Rectal smooth muscle tissue (tissue), 1 donor: ENCODE measurements around the gene ARHGEF4.
"Not testable (repeated sequence)": the region's sequence is repeated elsewhere in the genome, so short reads cannot be mapped to it uniquely, and the experiment has no call there.

ENCODE experiments used
- H3K27ac ChIP-seq: one replicate; pipeline ENCODE4 v1.7.0; 2013; ENCODE audit warnings: low read depth, low read length, inconsistent platforms
- H3K27me3 ChIP-seq: one replicate; pipeline ENCODE4 v1.7.0; 2013; ENCODE audit warnings: low read length; ENCODE audit not compliant: control insufficient read depth, insufficient read depth
- H3K36me3 ChIP-seq: one replicate; pipeline ENCODE4 v1.7.0; 2013; ENCODE audit warnings: low read length; ENCODE audit not compliant: control insufficient read depth, insufficient read depth
- H3K4me1 ChIP-seq: one replicate; pipeline ENCODE4 v1.7.0; 2013; ENCODE audit warnings: low read length; ENCODE audit not compliant: control insufficient read depth, insufficient read depth
- H3K4me3 ChIP-seq: one replicate; pipeline ENCODE4 v1.7.0; 2013; ENCODE audit warnings: low read length
- H3K9ac ChIP-seq: one replicate; pipeline ENCODE4 v1.7.0; 2013; ENCODE audit warnings: low read length

The ARHGEF4 gene

DNA sequence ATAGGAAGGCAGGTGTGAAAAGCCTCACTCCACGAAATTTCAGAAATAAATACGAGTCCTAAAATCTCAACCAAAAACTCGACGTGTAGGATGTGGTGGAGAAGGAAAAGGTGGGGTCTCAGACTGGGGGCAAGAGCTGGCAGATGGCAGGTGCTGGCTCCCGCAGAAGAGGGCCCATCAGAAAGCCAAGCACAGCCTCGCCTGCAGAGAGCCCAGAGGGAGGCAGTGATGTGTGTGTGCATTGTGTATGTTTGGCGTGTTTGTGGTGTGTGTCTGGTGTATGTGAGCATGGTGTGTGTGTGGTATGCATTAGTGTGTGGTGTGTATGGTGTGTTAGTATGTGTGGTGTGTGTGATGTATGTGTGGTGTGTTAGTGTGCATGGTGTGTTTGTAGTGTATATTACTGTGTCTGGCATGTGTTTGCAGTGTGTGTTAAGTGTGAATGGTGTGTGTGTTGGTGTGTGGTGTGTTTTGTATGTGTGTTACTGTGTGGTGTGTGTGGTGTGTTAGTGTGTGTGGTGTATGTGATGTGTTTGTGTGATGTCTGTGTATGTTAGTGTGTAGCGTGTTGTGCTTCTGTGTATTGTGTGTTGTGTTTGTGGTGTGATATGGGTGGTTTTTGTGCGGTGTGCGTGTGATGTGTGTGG lies 140.0 kb downstream of the ARHGEF4 start:
- no peaks in the 10 kb centered on the region for H3K36me3 ChIP-seq
- no peak overlapping the region for H3K4me3 ChIP-seq
- H3K4me1 ChIP-seq = no peaks in the 10 kb centered on the region
- H3K27me3 ChIP-seq = no peaks in the 10 kb centered on the region
- no peak overlapping the region for H3K9ac ChIP-seq
- H3K27ac ChIP-seq = no peak overlapping the region

DNA sequence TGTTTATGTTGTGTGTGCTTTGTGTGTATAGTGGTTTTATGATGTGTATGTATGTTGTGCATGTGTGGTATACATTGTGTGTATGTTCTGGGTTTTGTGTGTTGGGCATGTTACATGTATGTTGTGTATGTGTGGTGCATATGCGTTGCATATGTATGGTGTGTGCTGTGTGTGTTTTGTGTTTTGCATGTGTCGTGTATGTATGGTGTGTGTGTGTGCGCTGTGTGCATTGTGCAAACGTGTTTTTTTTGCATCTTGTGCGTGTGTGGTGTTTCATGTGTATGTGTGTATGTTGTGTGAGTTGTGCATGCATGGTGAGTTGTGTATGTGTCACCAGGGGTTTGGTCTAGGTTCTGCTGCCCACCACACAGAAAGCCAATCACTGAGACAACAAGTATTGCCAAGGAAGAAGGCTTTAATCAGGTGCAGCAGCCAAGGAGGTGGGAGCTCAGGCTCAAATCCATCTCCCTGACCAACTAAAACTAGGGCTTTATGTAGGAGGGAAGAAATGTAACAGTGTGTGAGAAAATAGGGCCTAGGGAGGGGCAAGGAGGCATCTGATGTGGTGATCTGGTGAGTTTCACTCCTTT lies 140.8 kb downstream of the ARHGEF4 start:
- Histone ChIP-seq H3K36me3 (no peaks in the 10 kb centered on the region), H3K27me3 (no peaks in the 10 kb centered on the region), H3K4me3 (no peak overlapping the region), H3K9ac (no peak overlapping the region), H3K27ac (no peak overlapping the region), H3K4me1 (no peaks in the 10 kb centered on the region)

DNA sequence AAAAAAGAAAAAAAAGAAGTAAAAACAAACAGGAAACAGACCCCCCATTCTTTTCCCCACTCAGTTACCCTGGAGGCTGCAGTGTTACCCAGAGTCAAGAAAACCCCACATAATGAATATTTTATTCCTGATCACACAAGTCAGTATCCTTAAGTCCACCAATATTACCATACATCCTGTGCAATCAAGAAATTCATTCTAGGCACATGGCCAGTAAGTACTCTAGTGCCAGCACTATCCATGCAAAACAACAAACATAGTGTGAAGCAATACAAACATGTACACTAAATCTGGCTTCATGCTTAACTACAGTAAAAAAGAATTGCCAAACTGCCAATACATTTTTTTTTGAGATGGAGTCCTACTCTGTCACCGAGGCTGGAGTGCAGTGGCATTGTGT lies 145.0 kb downstream of the ARHGEF4 start:
- H3K4me1 ChIP-seq = no peaks in the 10 kb centered on the region
- H3K9ac ChIP-seq = no peak overlapping the region
- no peak overlapping the region for H3K4me3 ChIP-seq
- H3K36me3 ChIP-seq = no peaks in the 10 kb centered on the region
- H3K27me3 ChIP-seq = no peaks in the 10 kb centered on the region
- no peak overlapping the region for H3K27ac ChIP-seq

DNA sequence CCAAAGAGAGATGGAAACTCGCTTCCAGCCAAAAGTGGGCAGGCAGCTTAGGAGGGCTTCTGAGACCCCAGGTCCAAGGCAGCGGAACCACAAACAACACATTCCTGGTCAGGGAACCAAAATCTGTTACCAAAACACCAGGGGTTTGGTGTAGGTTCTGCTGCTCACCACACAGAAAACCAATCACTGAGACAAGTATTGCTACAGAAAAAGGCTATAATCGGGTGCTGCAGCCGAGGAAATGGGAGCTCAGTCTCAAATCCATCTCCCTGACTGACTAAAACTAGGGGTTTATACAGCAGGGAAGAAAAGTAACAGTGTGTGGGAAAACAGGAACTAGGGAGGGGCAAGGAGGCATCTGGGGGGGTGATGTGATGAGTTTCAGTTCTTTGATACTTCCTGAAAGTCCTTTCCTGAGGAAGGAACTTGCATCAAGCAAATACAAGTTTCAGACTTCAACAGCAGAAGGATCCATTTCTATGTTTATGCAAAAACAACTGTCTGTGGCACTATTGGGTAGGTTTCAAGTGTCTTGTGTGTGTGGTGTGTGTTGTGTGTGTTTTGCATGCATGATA lies 148.6 kb downstream of the ARHGEF4 start:
- Histone ChIP-seq H3K4me3 (no peak overlapping the region), H3K36me3 (no peaks in the 10 kb centered on the region)

DNA sequence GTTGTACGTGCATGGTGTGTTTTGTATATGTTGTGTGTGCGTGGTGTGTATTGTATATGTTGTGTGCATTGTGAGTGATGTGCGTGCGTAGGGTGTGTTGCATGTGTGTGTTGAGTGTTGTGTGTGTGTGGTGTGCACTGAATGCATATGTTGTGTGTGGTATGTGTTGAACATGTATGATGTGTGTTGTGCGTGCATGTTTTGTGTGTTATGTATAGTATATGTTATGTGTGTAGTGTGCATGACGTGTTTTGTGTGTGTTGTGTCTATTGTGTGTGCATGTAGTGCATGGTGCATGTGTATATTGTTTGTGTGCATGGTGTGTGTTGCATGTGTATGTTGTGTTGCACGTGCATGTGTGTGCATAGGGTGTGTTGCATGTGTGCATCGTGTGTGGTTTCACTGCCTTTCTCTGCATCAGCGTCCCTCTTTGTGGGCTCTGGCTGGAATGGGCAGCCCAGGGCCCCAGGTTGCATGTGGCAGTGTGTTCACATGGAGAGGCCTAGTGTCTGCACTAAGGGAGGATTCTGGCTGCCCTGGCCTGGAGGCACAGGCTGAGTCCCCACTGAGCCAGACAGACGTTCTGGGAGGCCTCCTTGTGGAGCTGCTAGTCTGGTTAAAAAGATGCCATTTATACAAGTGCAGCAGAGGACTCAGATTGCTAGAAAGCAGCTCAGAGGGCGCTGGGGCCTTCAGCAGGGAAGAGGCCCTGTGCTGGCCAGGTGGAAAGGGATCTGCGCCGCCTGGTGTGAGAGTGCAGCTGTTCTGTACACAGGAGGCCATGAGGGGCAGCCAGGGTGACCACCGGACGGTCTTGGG lies 149.3 kb downstream of the ARHGEF4 start:
- Histone ChIP-seq H3K9ac (no peak overlapping the region), H3K4me3 (no peak overlapping the region), H3K36me3 (no peaks in the 10 kb centered on the region), H3K27me3 (no peaks in the 10 kb centered on the region), H3K4me1 (no peaks in the 10 kb centered on the region), H3K27ac (no peak overlapping the region)

More for the DNA sequence above, 148.6 kb downstream of the ARHGEF4 start:
- Histone ChIP-seq H3K27ac (no peak overlapping the region), H3K4me1 (no peaks in the 10 kb centered on the region), H3K27me3 (no peaks in the 10 kb centered on the region), H3K9ac (no peak overlapping the region)

DNA sequence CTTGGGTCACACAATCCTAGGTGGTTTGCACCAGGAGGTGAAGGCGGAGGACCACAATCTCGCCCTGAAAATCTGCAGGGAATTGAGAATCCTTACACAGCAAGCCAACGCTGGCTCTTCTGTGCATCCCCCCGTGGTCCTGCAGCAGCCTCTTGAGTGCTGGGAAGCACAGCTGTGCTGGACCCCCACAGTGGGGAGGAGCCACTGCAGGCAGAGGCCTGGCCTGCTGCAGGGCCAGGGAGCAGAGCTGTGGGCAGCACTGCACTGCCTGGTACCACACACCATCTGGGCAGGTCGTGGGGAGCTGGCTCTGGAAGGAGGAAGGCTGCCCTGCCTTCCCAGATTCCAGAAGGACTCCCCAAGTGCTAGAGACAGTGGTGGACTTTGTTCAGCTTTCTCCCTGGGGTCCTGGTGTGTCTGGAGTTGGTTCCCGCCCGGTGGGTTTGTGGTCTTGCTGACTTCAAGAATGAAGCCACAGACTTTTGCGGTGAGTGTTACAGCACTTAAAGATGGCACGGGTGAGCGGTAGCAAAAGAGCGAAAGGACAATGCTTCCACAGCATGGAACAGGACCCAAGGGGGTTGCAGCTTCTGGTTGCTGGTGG lies 150.3 kb downstream of the ARHGEF4 start:
- H3K27ac ChIP-seq = no peak overlapping the region
- H3K4me3 ChIP-seq = no peak overlapping the region
- H3K4me1 ChIP-seq = no peaks in the 10 kb centered on the region
- H3K27me3 ChIP-seq = no peaks in the 10 kb centered on the region
- H3K36me3 ChIP-seq = no peaks in the 10 kb centered on the region
- no peak overlapping the region for H3K9ac ChIP-seq

DNA sequence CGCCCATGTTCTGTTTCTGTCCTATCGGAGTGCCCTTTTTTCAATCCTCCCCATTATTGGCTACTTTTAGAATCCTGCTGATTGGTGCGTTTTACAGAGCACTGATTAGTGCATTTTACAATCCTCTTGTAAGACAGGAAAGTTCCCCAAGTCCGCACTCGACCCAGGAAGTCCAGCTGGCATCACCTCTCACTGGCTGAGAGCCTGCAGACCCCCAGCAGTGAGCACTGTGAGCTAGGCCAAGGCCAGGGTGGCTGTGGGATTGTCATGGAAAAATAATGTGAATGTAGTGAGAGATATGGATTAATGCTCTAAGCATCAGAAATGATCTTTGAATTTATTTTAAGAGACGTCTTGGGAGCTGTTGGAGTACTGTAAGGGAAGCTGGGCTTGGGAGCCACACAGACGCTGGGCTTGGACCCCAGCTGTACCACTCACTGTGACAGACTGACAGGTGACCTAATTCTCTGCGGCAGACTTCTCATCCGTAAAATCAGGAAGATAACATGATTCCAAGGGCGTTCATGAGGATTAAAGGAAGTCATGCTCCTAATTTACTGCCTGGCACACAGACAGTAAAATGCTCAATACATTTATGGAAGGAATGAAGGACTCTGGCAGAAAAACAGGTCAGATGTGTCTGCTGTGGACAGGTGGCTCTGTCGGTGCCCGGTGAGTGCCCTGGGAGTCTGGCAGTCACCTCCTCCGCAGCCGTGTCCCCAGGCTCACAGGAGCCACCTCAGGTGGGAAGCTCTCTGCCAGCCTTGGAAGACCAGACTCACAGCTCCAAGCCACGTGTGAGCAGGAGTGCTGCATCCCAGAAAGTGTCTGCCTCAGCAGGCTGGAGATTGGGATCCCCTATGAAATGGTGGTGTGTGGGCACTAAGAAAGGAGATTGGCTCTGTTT lies 151.1 kb downstream of the ARHGEF4 start:
- Histone ChIP-seq H3K9ac (no peak overlapping the region), H3K27ac (no peak overlapping the region), H3K4me1 (no peaks in the 10 kb centered on the region), H3K27me3 (no peaks in the 10 kb centered on the region), H3K36me3 (no peaks in the 10 kb centered on the region), H3K4me3 (no peak overlapping the region)

DNA sequence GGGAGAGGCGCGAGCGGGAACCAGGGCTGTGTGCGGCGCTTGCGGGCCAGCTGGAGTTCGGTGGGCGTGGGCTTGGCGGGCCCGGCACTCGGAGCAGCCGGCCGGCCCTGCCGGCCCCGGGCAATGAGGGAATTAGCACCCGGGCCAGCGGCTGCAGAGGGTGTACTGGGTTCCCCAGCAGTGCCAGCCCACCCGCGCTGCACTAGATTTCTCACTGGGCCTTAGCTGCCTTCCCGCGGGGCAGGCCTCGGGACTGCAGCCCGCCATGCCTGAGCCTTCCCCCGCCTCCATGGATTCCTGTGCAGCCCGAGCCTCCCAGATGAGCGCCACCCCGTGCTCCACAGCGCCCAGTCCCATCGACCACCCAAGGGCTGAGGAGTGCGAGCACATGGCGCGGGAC lies 154.7 kb downstream of the ARHGEF4 start:
- not testable (repeated sequence) for H3K36me3 ChIP-seq, H3K9ac ChIP-seq, H3K27me3 ChIP-seq, H3K4me1 ChIP-seq, H3K4me3 ChIP-seq, H3K27ac ChIP-seq

DNA sequence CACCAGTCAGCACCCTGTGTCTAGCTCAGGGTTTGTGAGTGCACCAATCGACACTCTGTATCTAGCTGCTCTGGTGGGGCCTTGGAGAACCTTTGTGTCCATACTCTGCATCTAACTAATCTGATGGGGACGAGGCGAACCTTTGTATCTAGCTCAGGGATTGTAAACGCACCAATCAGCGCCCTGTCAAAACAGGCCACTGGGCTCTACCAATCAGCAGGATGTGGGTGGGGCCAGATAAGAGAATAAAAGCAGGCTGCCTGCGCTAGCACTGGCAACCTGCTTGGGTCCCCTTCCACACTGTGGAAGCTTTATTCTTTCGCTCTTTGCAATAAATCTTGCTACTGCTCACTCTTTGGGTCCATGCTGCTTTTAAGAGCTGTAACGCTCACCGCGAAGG lies 155.3 kb downstream of the ARHGEF4 start:
- not testable (repeated sequence) for H3K9ac ChIP-seq, H3K27ac ChIP-seq, H3K4me3 ChIP-seq, H3K36me3 ChIP-seq, H3K27me3 ChIP-seq, H3K4me1 ChIP-seq

DNA sequence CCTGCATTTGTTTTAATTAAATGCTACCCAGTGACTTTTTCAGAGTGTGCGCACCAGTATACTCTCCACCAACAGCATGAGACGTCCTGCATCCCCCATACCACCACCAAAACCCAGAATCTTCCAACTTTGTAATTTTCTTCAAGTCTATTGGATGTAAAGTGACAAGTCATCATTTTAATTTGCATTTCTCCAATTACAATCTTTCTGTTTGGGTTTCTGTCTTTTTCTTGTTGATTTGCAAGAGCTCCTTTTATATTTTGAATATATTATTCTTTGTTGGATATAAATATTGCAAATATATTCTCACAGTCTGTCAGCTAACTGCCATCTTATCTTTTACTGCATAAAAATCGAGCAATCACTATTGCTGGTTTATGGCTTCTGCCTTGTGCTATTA lies 160.0 kb downstream of the ARHGEF4 start:
- H3K27ac ChIP-seq = no peak overlapping the region
- H3K9ac ChIP-seq = no peak overlapping the region
- no peaks in the 10 kb centered on the region for H3K27me3 ChIP-seq
- no peaks in the 10 kb centered on the region for H3K36me3 ChIP-seq
- H3K4me1 ChIP-seq = no peaks in the 10 kb centered on the region
- no peak overlapping the region for H3K4me3 ChIP-seq

DNA sequence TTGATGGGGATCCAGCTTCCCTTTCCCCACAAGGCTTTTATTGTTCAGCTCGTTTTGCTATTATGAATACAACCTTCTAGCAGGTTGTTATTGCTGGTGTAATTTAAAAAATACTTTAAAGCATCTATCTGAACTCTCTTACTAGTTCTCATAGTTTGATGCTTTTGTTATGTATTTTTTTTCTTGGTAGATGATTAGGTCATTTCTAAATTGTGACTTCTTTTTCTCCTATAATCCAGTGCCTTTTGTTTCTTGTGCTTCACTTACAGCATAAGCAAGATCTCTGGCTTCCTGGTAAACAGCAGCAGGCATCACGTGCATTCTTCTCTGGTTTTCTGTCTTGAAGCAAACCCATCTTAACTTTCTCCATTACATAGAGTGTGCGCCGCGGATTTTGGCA lies 160.5 kb downstream of the ARHGEF4 start:
- H3K4me1 ChIP-seq = no peaks in the 10 kb centered on the region
- H3K4me3 ChIP-seq = no peak overlapping the region
- no peaks in the 10 kb centered on the region for H3K27me3 ChIP-seq
- H3K9ac ChIP-seq = no peak overlapping the region
- no peak overlapping the region for H3K27ac ChIP-seq
- no peaks in the 10 kb centered on the region for H3K36me3 ChIP-seq
